Measurements from ENCODE around the gene ANKLE1.

Gene ANKLE1, protein sequence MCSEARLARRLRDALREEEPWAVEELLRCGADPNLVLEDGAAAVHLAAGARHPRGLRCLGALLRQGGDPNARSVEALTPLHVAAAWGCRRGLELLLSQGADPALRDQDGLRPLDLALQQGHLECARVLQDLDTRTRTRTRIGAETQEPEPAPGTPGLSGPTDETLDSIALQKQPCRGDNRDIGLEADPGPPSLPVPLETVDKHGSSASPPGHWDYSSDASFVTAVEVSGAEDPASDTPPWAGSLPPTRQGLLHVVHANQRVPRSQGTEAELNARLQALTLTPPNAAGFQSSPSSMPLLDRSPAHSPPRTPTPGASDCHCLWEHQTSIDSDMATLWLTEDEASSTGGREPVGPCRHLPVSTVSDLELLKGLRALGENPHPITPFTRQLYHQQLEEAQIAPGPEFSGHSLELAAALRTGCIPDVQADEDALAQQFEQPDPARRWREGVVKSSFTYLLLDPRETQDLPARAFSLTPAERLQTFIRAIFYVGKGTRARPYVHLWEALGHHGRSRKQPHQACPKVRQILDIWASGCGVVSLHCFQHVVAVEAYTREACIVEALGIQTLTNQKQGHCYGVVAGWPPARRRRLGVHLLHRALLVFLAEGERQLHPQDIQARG

DNA sequence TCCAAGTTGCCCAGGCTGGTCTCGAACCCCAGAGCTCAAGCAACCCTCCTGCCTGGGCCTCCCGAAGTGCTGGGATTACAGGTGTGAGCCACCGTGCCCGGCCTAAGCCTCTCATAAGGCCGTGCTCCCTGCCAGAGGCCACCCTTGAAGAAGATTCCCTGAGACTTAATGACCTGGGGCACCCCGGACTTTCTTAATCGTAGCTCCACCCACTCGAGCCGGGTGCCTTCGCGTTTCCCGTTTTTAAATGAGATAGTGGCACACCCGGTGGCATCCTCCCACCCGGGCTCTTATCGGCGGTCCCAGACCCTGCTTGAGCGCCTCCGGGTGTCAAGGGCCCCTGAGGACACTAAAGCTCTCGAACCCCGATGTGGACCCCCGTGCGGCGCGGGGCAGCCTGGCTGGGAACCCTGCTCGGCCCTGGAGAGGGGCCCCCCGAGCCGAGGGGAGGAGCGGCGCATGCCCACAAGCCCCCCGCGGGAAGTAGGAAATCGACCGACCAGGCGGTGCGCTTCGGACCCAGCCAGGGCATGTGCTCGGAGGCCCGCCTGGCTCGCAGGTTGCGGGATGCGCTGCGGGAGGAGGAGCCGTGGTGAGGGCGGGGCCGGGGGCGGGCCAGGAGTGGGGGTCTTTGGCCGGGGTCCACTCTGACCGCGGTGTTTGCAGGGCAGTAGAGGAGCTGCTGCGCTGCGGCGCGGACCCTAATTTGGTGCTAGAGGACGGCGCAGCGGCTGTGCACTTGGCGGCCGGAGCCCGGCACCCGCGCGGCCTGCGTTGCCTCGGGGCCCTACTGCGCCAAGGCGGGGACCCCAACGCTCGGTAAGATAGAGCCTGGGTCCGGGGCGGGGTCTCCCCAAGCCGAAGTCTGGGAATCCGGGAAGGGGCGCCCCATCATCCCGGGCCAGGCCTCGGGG lies at the start of gene ANKLE1:
TSS of gene ANKLE1 (plus strand) at position 511 of the 914 bp plus-strand sequence. CDS start at position 531, 20 bp downstream.
- DNase-seq (ENCODE audit: low read depth), result no peak

DNA sequence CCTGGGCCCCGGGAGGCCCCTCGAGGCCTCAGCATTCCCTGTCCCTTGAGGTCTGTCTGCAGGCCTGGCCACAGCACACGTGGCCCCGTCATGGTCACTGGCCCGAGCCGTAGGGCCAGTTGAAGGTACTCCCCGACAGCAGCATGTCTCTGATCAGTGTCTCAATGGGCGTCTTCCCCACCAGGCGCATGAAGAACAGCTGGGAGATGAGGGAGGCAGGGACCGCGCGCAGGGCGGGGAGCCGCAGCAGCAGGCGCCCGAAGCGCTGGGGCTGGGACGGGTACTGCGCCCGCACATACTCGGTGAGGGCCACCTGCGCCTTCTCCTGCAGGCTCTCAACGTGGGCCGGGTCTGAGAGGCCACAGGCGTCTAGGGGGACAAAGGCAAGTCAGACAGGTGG lies 49.4 kb upstream of the ANKLE1 start:
- no peak for DNase-seq (ENCODE audit: low read depth)

DNA sequence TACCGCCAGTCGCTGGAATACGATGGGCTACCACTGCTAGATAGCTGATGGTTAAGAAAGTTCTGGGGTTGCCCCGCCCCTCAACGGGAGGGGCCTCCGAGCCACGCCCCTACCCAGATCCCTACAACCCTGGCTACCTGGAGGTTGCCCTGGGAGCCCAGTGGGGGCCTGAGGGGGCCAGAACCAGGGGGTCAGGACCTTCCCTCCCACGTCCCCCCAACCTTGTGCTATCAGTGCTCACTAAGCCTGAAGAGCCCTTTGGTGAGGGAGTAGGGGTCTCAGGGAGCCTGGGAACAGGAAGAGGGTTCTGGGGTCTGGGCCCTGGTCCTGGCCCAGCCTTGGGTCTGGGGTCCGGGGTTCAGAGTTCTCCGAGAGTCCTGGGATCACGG lies 46.8 kb upstream of the ANKLE1 start:
- no peak for DNase-seq (ENCODE audit: low read depth)

DNA sequence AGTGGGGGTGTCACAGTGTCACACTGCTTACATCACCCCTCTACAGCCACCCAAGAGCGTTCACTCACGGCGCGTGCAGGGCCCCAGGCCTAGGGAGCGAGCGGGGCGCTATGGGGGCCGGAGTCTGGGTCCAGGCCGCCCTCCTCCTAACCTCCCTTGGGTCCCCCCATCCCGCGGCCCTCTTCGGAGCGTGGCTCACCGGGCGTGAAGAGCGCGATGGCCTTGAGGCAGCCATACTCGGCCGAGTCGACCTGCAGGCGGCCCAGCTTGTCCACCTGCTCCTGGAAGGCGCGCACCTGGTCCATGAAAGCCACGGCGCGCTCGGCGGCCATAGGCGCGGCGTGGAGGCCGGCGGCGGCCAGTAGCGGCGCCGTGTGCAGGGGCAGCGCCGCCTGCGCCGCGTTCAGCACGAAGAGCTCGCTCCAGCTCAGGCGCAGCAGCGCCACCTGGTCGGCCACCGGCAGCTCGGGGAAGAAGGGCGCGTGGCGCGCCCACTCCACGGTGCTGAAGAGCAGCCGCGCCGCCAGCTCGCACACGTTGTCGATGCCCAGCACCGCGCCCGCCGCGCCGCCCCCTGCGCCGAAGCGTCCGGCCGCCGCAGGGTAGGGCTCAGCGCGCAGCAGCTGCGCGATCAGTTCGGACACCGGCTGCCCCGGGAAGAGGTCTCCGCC lies 46.3 kb upstream of the ANKLE1 start:
- no peak for DNase-seq (ENCODE audit: low read depth)

- no peak for DNase-seq (ENCODE audit: low read depth)
Measured at GRCh38 chr19:17235971-17236777, 45.5 kb upstream of the ANKLE1 start.

DNA sequence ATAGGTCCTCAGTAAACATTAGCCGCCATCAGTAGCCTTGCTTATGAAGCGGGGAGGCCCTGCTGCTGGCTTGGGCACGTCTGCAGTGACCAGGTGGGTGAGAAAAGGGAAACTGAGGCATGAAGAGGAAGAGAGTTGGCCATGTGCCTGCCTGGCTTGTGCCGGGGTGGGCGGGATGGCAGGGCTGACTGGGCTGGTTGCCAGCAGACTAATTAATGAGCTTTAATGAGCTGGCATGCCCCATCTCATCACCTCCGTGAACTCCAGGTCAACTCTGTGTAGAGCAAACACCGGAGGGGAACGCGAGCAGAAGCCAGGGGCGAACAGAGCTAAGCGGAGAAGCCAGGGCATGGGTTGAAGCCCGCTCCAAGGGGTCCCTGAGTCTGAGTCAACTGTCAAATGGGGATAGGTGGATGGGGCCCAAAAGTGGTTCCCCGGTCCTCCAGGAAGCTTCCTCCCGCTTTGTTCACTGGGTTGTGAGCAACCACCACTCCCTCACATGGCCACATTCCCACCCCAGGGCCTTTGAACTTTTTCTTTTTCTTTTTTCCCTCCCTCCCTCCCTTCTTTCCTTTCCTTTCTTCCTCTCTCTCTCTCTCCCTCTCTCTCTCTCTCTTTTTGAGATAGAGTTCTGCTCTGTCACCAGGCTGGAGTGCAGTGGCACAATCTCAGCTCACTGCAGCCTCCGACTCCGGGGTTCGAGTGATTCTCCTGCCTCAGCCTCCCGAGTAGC lies 44.7 kb upstream of the ANKLE1 start:
- DNase-seq (ENCODE audit: low read depth), result no peak

GRCh38 chr19:17237747-17238706 lies 43.7 kb upstream of the ANKLE1 start:
- no peak for DNase-seq (ENCODE audit: low read depth)

GRCh38 chr19:17240062-17240752 lies 41.5 kb upstream of the ANKLE1 start:
- DNase-seq (ENCODE audit: low read depth), result no peak

GRCh38 chr19:17240826-17241399 lies 40.8 kb upstream of the ANKLE1 start:
- no peak for DNase-seq (ENCODE audit: low read depth)

- no peak for DNase-seq (ENCODE audit: low read depth)
Measured at GRCh38 chr19:17242431-17243208, 39.1 kb upstream of the ANKLE1 start.

DNA sequence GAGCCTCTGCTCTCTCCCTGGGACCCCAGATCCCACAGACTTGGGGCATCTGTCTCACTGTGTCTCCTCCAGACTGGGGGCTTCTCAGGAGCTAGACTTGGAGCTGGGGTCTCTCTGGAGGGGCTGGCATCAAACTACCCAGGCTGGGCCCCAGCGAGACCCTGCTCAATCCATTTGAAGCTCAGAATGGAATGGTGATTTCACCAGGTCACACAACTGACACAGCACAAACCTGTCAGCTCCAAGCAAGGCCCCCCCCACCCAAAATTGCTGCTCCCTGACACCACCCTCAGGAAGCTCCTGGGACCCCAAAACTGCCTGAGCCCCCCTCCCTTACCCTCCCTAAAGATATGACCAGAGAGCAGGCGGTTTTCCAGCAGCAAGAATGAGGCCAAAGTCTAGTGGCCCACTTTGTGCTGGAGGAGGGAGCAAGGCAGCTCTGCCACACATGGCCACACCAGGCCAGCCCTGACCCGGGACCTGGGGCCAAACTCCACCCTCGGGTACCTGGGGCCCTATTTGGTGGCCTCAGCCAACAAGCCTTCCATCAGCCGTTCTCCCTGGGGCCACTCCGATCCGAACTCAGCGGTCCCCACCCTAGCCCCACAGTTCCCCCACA lies 38.4 kb upstream of the ANKLE1 start:
- DNase-seq (ENCODE audit: low read depth), result no peak

- no peak for DNase-seq (ENCODE audit: low read depth)
Measured at GRCh38 chr19:17243830-17244617, 37.7 kb upstream of the ANKLE1 start.

- no peak for DNase-seq (ENCODE audit: low read depth)
Measured at GRCh38 chr19:17244618-17245534, 36.8 kb upstream of the ANKLE1 start.

- no peak for DNase-seq (ENCODE audit: low read depth)
Measured at GRCh38 chr19:17245535-17245984, 36.1 kb upstream of the ANKLE1 start, which contains the start of gene NR2F6. NR2F6 (minus strand) TSS chr19:17245919; CDS start chr19:17245220, 699 bp downstream.

All from HS-27A (cell line).